Stomach (tissue), 4 donors: ENCODE measurements around the gene ATRX.

ENCODE experiments used
- EP300 ChIP-seq: sonication (generic); formaldehyde crosslinking; IDR thresholded peaks from one replicate; pipeline ENCODE4 v1.6.1; 2017; ENCODE audit warnings: antibody characterized with exemption
- POLR2A ChIP-seq, 4 donors: fragments of 450-650 bp; IDR thresholded peaks; one replicate each; pipeline ENCODE4 v1.6.1; 2016; ENCODE audit warnings: antibody characterized with exemption in 4 of 4, control low read depth in 2 of 4, mild to moderate bottlenecking in 1 of 4, moderate library complexity in 1 of 4
- POLR2AphosphoS5 ChIP-seq, 3 donors: sonication (generic); formaldehyde crosslinking; IDR thresholded peaks; one replicate each; pipeline ENCODE4 v1.6.1; 2016; ENCODE audit warnings: antibody characterized with exemption in 3 of 3
- TF ChIP-seq, protein P1 (sequence below), 7 experiments: fragments of 450-650 bp in 4 of 7; fragments of 200-600 bp in 3 of 7; sonication (generic) in 3 of 7; IDR thresholded peaks; one replicate each; pipeline ENCODE4 v1.5.1; 2016 to 2019; ENCODE audit warnings: antibody characterized with exemption in 7 of 7, control low read depth in 2 of 7, mild to moderate bottlenecking in 1 of 7

DNA sequence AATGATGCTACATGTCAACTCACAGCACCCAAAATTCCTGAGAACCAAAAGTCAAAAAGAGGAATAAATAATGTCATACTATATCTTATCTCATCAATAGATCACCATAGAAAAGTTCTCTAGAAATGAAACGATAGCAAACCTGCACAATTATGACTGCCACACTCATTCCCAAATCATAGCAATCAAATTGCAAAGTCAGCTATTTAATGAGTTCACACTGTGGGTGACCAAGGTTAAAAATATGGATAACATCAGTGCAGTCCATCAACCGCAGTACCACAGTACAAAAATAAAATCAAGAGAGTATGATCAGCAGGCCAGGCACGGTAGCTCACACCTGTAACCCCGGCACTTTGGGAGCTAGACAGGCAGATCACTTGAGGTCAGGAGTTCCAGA lies 62.3 kb downstream of the ATRX start:
- TF ChIP-seq POLR2AphosphoS5 (IDR thresholded peaks at IDR 0.05): no peak
- TF ChIP-seq, protein P1, sequence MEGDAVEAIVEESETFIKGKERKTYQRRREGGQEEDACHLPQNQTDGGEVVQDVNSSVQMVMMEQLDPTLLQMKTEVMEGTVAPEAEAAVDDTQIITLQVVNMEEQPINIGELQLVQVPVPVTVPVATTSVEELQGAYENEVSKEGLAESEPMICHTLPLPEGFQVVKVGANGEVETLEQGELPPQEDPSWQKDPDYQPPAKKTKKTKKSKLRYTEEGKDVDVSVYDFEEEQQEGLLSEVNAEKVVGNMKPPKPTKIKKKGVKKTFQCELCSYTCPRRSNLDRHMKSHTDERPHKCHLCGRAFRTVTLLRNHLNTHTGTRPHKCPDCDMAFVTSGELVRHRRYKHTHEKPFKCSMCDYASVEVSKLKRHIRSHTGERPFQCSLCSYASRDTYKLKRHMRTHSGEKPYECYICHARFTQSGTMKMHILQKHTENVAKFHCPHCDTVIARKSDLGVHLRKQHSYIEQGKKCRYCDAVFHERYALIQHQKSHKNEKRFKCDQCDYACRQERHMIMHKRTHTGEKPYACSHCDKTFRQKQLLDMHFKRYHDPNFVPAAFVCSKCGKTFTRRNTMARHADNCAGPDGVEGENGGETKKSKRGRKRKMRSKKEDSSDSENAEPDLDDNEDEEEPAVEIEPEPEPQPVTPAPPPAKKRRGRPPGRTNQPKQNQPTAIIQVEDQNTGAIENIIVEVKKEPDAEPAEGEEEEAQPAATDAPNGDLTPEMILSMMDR (IDR thresholded peaks at IDR 0.05): no peak
- TF ChIP-seq POLR2A (IDR thresholded peaks at IDR 0.05): no peak
- TF ChIP-seq EP300: no peak
